Peyer's patch (tissue), 4 donors: ENCODE data around the gene NMT1. TPM values are rescaled to one million over a fixed set of nuclear protein-coding genes. Genes with fewer than 3 reads are reported as not detected.

Experiments
- DNase-seq, 3 donors: peaks; one replicate each; pipeline ENCODE4 v3.0.0-alpha.2; 2017 to 2019
- H3K27ac ChIP-seq, 4 donors: fragments of 200-600 bp; sonication (generic); one replicate each; pipeline ENCODE4 v1.5.1; 2016 to 2019
- H3K27me3 ChIP-seq, 2 donors: fragments of 200-600 bp; sonication (generic); one replicate each; pipeline ENCODE4 v1.5.1; 2019
- H3K36me3 ChIP-seq, 3 donors: fragments of 200-600 bp; sonication (generic); one replicate each; pipeline ENCODE4 v1.5.1; 2016 to 2019
- H3K4me1 ChIP-seq, 4 donors: fragments of 200-600 bp; sonication (generic); one replicate each; pipeline ENCODE4 v1.5.1; 2016 to 2019
- H3K4me3 ChIP-seq, 4 donors: fragments of 200-600 bp; sonication (generic); 1 replicate in 3 of 4; 2 replicates in 1 of 4; pipeline ENCODE4 v1.5.1; 2016 to 2019; ENCODE audit warnings: mild to moderate bottlenecking in 1 of 4
- H3K9me3 ChIP-seq, 4 donors: fragments of 200-600 bp; sonication (generic); one replicate each; pipeline ENCODE4 v1.5.1; 2016 to 2019; ENCODE audit warnings: mild to moderate bottlenecking in 1 of 4
- POLR2A ChIP-seq, 2 donors: fragments of 450-650 bp; IDR thresholded peaks; one replicate each; pipeline ENCODE4 v1.5.1; 2017; ENCODE audit warnings: antibody characterized with exemption in 2 of 2, mild to moderate bottlenecking in 2 of 2, moderate library complexity in 2 of 2
- total RNA-seq, 4 donors: library from RNA; depleted of rRNA; stranded (reverse); fragments of >200 nt; gene quantifications; one replicate each; pipeline ENCODE4 v1.1.0, GENCODE V29; 2016
- TF ChIP-seq, protein P1 (sequence below), 6 experiments: fragments of 450-650 bp in 4 of 6; fragments of 200-600 bp in 2 of 6; sonication (generic) in 1 of 6; IDR thresholded peaks; one replicate each; pipeline ENCODE4 v1.5.1; 2017 to 2019; ENCODE audit warnings: antibody characterized with exemption in 6 of 6, mild to moderate bottlenecking in 3 of 6, moderate library complexity in 1 of 6

The NMT1 gene
- 100 to 1,000 TPM in 1 of 4 donors, 10 to 100 TPM in 3; 60.9 to 111 (median 77.1) TPM for total RNA-seq

DNA sequence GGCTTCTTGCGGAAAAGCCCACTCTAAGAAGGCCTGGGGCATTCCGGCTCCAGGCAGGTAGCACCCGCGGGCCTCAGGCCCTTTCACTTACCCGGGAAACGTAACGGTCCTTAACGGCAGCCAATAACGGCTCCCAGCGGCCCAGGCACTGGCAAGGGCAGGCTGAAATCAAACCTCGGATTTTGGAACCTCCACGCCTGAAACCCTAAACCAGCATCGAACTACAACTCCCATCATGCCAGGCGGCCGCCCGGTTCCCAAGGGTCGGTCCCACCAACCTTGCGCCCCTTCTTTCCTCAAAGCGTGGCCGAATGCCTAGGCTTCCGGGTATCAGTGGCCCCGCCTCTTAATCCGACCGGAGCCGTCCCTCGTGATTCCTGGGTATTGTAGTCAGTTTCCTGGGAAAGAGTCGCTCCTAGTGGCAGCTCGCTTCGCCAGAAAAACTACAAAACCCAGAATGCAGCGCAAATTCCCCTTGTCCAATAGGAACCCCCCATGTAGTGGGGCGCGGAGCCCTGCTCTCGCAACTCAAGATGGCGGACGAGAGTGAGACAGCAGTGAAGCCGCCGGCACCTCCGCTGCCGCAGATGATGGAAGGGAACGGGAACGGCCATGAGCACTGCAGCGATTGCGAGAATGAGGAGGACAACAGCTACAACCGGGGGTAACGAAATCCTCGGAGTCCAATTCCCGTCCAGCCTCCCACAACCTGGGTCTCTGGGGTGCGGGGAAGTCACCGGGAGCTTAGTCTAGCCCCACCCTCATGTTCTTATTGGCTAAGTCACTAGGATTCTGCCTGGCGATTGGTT, at the start of gene NMT1:
TSS of gene NMT1 (plus strand) at position 521 of the 809 bp plus-strand sequence. CDS start at position 534, 13 bp downstream.
- TF ChIP-seq POLR2A (IDR thresholded peaks at IDR 0.05), result peak; percentile 65 to 89
- TF ChIP-seq, protein P1, sequence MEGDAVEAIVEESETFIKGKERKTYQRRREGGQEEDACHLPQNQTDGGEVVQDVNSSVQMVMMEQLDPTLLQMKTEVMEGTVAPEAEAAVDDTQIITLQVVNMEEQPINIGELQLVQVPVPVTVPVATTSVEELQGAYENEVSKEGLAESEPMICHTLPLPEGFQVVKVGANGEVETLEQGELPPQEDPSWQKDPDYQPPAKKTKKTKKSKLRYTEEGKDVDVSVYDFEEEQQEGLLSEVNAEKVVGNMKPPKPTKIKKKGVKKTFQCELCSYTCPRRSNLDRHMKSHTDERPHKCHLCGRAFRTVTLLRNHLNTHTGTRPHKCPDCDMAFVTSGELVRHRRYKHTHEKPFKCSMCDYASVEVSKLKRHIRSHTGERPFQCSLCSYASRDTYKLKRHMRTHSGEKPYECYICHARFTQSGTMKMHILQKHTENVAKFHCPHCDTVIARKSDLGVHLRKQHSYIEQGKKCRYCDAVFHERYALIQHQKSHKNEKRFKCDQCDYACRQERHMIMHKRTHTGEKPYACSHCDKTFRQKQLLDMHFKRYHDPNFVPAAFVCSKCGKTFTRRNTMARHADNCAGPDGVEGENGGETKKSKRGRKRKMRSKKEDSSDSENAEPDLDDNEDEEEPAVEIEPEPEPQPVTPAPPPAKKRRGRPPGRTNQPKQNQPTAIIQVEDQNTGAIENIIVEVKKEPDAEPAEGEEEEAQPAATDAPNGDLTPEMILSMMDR (IDR thresholded peaks at IDR 0.05), result peak in 3 of 6 experiments; percentile 1 to 17 (median 16)
- no peaks in the 10 kb centered on the region for H3K36me3 ChIP-seq
- H3K9me3 ChIP-seq, result no peaks in the 10 kb centered on the region
- peak within 1 kb of the TSS; percentile 83 to 94 (median 88) for H3K27ac ChIP-seq
- peak within 1 kb of the TSS; percentile 73 to 85 (median 76) for H3K4me3 ChIP-seq
- DNase-seq, result peak; percentile 95 to 99 (median 97)
- H3K4me1 ChIP-seq, result peaks cover 0 to 47% (median 12%) of the 10 kb centered on the region in 4 donors
- H3K27me3 ChIP-seq, result no peaks in the 10 kb centered on the region

DNA sequence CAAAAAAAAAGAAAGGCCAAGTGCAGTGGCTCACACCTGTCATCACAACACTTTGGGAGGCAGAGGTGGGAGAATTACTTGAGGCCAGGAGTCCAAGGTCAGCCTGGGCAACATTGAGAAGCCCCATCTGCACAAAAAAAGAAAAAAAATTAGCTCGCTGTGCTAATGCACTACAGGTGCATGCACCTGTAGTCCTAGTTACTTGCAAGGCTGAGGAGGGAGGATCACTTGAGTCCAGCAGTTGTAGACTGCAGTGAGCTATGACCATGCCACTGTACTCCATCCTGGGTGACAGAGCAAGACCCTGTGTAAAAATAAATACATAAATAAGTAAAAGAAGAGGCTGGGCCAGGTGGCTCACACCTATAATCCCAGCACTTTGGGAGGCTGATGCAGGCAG, 49.4 kb upstream of the NMT1 start:
- TF ChIP-seq, protein P1 (IDR thresholded peaks at IDR 0.05), result no peak
- no peak for TF ChIP-seq POLR2A (IDR thresholded peaks at IDR 0.05)
- no peaks in the 10 kb centered on the region for H3K27me3 ChIP-seq
- peaks cover 0 to 5% (median 0%) of the 10 kb centered on the region in 4 donors for H3K4me1 ChIP-seq
- no peaks in the 10 kb centered on the region for H3K36me3 ChIP-seq
- H3K4me3 ChIP-seq, result no peak overlapping the region
- H3K9me3 ChIP-seq, result no peaks in the 10 kb centered on the region
- no peak overlapping the region for H3K27ac ChIP-seq
- no peak for DNase-seq

DNA sequence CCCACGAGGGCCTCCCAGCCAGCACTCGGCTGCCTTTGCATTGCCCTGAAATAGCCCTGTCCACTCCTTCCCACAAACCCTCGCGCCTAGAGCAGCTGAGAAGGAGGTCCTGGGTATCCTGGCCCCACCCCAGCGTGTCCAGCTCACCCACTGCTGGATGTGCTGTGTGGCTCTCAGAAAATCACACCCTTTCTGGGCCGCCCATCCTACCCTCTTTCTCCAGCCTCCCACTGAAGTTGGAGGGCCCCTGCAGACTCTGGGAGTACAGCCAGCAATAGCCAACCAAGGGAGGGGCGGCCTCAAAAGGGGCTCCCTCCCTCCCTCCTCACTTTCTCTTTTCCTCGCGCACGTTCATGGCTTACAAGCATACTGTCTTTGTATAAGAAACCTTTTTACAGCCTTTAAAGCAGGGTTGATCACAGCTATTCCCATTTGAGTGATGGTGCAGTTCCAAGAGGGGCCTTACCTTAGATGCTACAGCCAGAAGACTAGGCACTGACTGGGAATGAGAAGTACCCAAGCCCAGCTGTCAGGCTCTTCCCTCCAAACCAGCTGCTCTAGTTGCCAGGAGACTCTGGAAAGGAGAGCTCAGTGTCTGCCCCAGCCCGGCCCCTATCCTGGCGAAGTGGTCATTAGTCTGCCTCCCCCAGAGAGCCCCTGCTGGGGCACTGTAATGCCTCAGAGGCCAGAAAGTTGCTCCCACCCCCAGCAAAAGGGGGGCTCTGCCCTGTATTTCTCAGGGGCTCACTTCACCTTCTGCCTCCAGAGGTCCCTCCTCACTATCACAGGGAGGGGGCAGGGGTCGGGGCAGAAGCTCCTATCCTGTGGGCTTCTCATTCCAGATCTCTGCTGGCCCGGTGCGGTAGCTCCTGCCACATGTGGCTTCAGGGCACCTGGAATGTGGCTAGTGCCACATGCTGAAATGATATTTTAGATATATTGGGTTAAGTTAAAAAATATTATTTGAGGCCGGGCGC, 47.8 kb upstream of the NMT1 start:
- H3K9me3 ChIP-seq, result no peaks in the 10 kb centered on the region
- no peak for DNase-seq
- H3K27ac ChIP-seq, result peak overlapping the region in 1 of 4 donors; percentile 6
- H3K4me3 ChIP-seq, result no peak overlapping the region
- no peaks in the 10 kb centered on the region for H3K36me3 ChIP-seq
- H3K27me3 ChIP-seq, result no peaks in the 10 kb centered on the region
- no peak for TF ChIP-seq POLR2A (IDR thresholded peaks at IDR 0.05)
- TF ChIP-seq, protein P1 (IDR thresholded peaks at IDR 0.05), result no peak
- peaks cover 0 to 5% (median 0%) of the 10 kb centered on the region in 4 donors for H3K4me1 ChIP-seq

DNA sequence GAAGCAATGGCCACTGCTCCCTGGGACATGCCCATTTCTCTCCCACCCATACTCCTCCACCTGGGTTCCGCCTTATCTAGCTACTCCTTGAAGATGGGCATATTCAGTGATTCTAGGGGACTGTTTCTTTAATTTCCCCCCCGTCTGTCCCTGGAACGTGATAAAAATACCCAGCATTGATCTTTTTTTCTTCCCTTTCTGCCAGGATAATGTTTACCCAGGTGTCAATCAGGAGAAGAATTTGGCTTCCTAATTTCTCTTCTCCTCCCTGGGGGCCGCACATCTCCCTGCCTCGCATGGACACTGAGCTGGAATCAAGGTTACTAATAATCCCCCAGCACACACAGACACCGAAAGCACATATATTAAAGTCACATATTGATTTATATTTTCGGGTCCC, 44.9 kb upstream of the NMT1 start:
- H3K36me3 ChIP-seq, result no peaks in the 10 kb centered on the region
- H3K27me3 ChIP-seq, result no peaks in the 10 kb centered on the region
- no peak for TF ChIP-seq POLR2A (IDR thresholded peaks at IDR 0.05)
- TF ChIP-seq, protein P1 (IDR thresholded peaks at IDR 0.05), result no peak
- H3K9me3 ChIP-seq, result no peaks in the 10 kb centered on the region
- no peak for DNase-seq
- no peak overlapping the region for H3K27ac ChIP-seq
- no peak overlapping the region for H3K4me3 ChIP-seq
- H3K4me1 ChIP-seq, result peaks cover 0 to 25% (median 7%) of the 10 kb centered on the region in 4 donors

DNA sequence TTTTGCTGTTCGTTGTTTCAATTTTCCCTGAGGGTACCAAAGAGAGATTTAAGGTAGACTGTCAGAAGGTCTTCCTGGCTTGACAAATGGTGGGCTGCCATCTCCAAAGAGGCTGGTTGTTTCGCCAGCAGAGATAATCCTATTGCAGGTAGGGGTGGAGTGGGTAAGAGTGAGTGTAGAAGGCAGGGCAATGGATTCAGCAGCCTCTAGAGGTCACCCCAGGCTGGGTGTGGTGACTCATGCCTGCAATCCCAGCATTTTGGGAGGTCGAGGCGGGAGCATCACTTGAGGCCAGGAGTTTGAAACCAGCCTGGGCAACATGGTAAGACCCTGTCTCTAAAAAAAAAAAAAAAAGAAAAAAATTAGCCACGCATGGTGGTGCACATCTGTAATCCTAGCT, 44.3 kb upstream of the NMT1 start:
- H3K4me1 ChIP-seq, result peaks cover 0 to 31% (median 11%) of the 10 kb centered on the region in 4 donors
- no peak for DNase-seq

More for the DNA sequence above, 44.3 kb upstream of the NMT1 start:
- Histone ChIP-seq H3K27me3 (no peaks in the 10 kb centered on the region), H3K36me3 (no peaks in the 10 kb centered on the region), H3K27ac (no peak overlapping the region), H3K4me3 (no peak overlapping the region), H3K9me3 (no peaks in the 10 kb centered on the region)
- TF ChIP-seq POLR2A (IDR thresholded peaks at IDR 0.05), result no peak
- TF ChIP-seq, protein P1 (IDR thresholded peaks at IDR 0.05), result no peak
